Measurements from ENCODE around the gene PCDHGA5. TPM values are rescaled to one million over a fixed set of nuclear protein-coding genes. Genes with fewer than 3 reads are reported as not detected.

Gene PCDHGA5
- total and polyA plus RNA-seq, 2 of the 8 experiments (the other 6 are each of a cell fraction or from before 2014, with no cell fraction given): 1.1 to 1.3 TPM

GRCh38 chr5:141319699-141320098 is 44.3 kb upstream of the PCDHGA5 start (continued):
- no peak for TF ChIP-seq CHD7 (IDR thresholded peaks at IDR 0.05; ENCODE audit: insufficient replicate concordance, low read length)
- TF ChIP-seq RXRA (IDR thresholded peaks at IDR 0.05; ENCODE audit: insufficient read depth, low read depth, low read length): no peak
- TF ChIP-seq RNF2 (IDR thresholded peaks at IDR 0.05; ENCODE audit: borderline replicate concordance, low read depth, low read length, missing control alignments, poor library complexity, severe bottlenecking): no peak
- TF ChIP-seq TAF1 (IDR thresholded peaks at IDR 0.05; ENCODE audit: low read depth, low read length): no peak
- TF ChIP-seq BACH1 (IDR thresholded peaks at IDR 0.05; ENCODE audit: low read length): no peak
- no peak for TF ChIP-seq E2F6 (IDR thresholded peaks at IDR 0.05)
- no peak for TF ChIP-seq TCF12 (IDR thresholded peaks at IDR 0.05; ENCODE audit: low read depth, low read length)
- no peak for TF ChIP-seq JUN (IDR thresholded peaks at IDR 0.05; ENCODE audit: low read depth, low read length)
- TF ChIP-seq ZNF274 (IDR thresholded peaks at IDR 0.05; ENCODE audit: borderline replicate concordance, extremely low read depth, low read length): no peak

Data from H1 (cell line).